Erythroblast (primary cell): Measurements from ENCODE around the gene GDI2.

Experiments used
- GATA1 ChIP-seq: IDR thresholded peaks from 2 replicates; pipeline ENCODE4 v1.6.1; 2011; ENCODE audit warnings: low read depth, mild to moderate bottlenecking, control low read depth, low read length, moderate library complexity
- POLR2A ChIP-seq: IDR thresholded peaks from 2 replicates; pipeline ENCODE4 v1.6.1; 2011; ENCODE audit warnings: mild to moderate bottlenecking, low read length

GRCh38 chr10:5810225-5810624 lies 3.0 kb downstream of the GDI2 start:
- TF ChIP-seq POLR2A (no peak), GATA1 (no peak)
